GM19372 (cell line): ENCODE data around the gene CTF1.

ENCODE experiments used
- ATAC-seq: cut with Tn5 transposase; IDR thresholded peaks from one replicate; pipeline ENCODE4 v1.9.1; 2021; ENCODE audit warnings: mild to moderate bottlenecking, low read depth, moderate library complexity; ENCODE audit not compliant: unreplicated experiment

CTF1 gene

GRCh38 chr16:30904114-30904780, 7.8 kb downstream of the CTF1 start:
- no peak for ATAC-seq

GRCh38 chr16:30907064-30907463, 10.7 kb downstream of the CTF1 start:
- ATAC-seq: no peak

- no peak for ATAC-seq
Observed at GRCh38 chr16:30910427-30911029, 14.1 kb downstream of the CTF1 start.

GRCh38 chr16:30912794-30913412, 16.5 kb downstream of the CTF1 start:
- no peak for ATAC-seq

- ATAC-seq: no peak
Observed at GRCh38 chr16:30914830-30915229, 18.4 kb downstream of the CTF1 start.

GRCh38 chr16:30918614-30919013, 22.2 kb downstream of the CTF1 start:
- no peak for ATAC-seq

GRCh38 chr16:30920891-30921290, 24.5 kb downstream of the CTF1 start:
- ATAC-seq: no peak

- no peak for ATAC-seq
Observed at GRCh38 chr16:30921459-30921747, 25.0 kb downstream of the CTF1 start.

GRCh38 chr16:30921748-30922419, 25.5 kb downstream of the CTF1 start:
- ATAC-seq: peak; percentile 1

GRCh38 chr16:30922420-30922959, 26.1 kb downstream of the CTF1 start:
- ATAC-seq: peak; percentile 64

GRCh38 chr16:30922960-30923535, 26.6 kb downstream of the CTF1 start:
- peak; percentile 61 for ATAC-seq

GRCh38 chr16:30923554-30924075, 27.2 kb downstream of the CTF1 start, which contains the start of gene FBXL19:
Gene FBXL19, plus strand, starts transcription at chr16:30923572. Its CDS starts 2,183 bp downstream, at chr16:30925755.
- ATAC-seq: no peak

- ATAC-seq: no peak
Observed at GRCh38 chr16:30924076-30924912, 27.9 kb downstream of the CTF1 start.

GRCh38 chr16:30924913-30925631, 28.7 kb downstream of the CTF1 start:
- ATAC-seq: no peak

- no peak for ATAC-seq
Observed at GRCh38 chr16:30925632-30925987, 29.2 kb downstream of the CTF1 start.

- no peak for ATAC-seq
Observed at GRCh38 chr16:30925995-30926811, 29.8 kb downstream of the CTF1 start.

GRCh38 chr16:30926937-30927788, 30.7 kb downstream of the CTF1 start:
- no peak for ATAC-seq
